Measurements from ENCODE around the gene ULK1. TPM values are rescaled to one million over a fixed set of nuclear protein-coding genes. Genes with fewer than 3 reads are reported as not detected.

The ULK1 gene
- total RNA-seq, 1 donor from 2014 or later = 27.0 TPM

DNA sequence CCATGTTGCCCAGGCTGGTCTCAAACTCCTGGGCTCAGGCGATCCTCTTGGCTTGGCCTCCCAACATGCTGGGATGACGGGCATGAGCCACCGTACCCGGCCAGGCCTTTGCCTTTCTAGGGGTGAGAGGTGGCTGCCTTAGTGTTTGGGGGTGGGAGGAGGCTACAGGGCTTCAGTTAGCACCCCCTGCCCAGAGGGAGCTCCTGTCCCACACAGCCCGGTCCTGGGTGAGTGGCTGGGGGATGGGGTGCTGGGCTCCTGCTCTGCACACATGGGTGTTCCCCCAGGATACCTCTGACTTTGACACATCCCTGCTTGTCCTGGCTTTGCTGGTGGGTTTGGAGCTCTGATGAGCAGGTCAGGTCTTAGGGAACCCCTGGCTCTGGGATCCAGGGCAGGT is 9.9 kb downstream of the ULK1 start:
- Mint-ChIP-seq H3K27ac (no peak overlapping the region), H3K4me1 (no peaks in the 10 kb centered on the region), H3K27me3 (no peaks in the 10 kb centered on the region), H3K36me3 (ENCODE audit: low read depth) (peaks cover 5% of the 10 kb centered on the region), H3K4me3 (no peak overlapping the region), H3K9me3 (no peaks in the 10 kb centered on the region)
- DNase-seq (no peak), ATAC-seq (ENCODE audit: low read depth) (no peak)
- intact Hi-C loops (cut with micrococcal nuclease) = no loop called here
- POLR2A ChIA-PET = no interaction called here
- CTCF ChIA-PET = no interaction called here
- TF ChIP-seq, protein P1, sequence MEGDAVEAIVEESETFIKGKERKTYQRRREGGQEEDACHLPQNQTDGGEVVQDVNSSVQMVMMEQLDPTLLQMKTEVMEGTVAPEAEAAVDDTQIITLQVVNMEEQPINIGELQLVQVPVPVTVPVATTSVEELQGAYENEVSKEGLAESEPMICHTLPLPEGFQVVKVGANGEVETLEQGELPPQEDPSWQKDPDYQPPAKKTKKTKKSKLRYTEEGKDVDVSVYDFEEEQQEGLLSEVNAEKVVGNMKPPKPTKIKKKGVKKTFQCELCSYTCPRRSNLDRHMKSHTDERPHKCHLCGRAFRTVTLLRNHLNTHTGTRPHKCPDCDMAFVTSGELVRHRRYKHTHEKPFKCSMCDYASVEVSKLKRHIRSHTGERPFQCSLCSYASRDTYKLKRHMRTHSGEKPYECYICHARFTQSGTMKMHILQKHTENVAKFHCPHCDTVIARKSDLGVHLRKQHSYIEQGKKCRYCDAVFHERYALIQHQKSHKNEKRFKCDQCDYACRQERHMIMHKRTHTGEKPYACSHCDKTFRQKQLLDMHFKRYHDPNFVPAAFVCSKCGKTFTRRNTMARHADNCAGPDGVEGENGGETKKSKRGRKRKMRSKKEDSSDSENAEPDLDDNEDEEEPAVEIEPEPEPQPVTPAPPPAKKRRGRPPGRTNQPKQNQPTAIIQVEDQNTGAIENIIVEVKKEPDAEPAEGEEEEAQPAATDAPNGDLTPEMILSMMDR (IDR thresholded peaks at IDR 0.05) = no peak

DNA sequence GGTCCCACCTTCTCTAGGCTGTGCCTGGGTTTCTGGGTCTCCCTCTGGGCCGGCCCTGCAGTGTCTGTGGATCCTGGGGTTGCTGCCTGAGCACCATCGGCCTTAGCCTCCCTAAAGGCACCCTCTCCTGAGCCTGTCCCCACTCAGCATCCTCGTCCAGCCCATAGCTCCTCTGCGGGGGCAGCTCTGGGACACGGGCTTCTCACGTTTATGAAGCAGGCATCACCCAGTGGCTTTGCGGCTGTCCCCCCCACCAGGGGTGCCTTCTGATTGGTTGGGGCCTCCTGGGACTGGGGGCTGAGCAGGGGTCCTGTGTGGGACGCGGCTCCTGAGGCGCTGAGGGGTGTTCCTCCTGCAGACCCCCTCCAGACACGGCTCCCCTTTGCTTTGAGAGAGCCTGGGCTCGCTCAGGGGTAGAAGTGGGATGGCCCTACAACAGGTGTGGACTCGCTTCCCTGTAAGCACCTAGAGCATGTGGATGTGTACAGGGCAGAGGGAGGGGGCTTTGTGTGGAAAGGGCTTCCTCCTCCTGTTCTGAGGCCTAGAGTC is 10.7 kb downstream of the ULK1 start:
- Mint-ChIP-seq H3K27me3 (no peaks in the 10 kb centered on the region), H3K27ac (no peak overlapping the region), H3K4me3 (no peak overlapping the region), H3K9me3 (no peaks in the 10 kb centered on the region), H3K36me3 (ENCODE audit: low read depth) (peaks cover 8% of the 10 kb centered on the region), H3K4me1 (no peaks in the 10 kb centered on the region)
- TF ChIP-seq, protein P1 (IDR thresholded peaks at IDR 0.05) = no peak
- DNase-seq (no peak), ATAC-seq (ENCODE audit: low read depth) (no peak)
- intact Hi-C loops (cut with micrococcal nuclease) = no loop called here
- ChIA-PET POLR2A (no interaction called here), CTCF (no interaction called here)

DNA sequence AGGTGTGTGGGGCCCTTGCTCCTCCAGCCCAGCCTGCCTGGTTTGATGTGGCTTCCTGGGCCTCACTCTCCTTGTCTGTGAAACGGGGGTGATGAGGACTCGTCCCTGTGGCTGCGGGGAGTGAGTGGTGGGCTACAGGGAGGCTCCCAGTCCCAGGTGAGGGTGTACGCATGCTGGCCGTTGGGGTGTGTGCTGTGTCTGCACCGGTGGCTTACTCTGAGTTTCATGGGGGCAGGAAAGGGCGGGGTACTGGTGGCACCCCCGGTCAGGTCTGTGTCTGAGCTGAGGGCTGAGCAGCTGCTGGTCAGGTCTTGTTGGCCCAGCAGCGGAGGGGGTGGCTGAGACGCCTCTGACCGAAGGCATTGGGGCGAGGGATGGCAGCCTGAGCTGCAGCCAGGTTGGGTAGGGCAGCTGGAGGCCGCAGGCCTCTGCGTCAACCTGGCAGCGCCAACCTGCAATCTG is 11.2 kb downstream of the ULK1 start:
- TF ChIP-seq, protein P1 (IDR thresholded peaks at IDR 0.05) = no peak
- POLR2A ChIA-PET = no interaction called here
- H3K27ac Mint-ChIP-seq = no peak overlapping the region

DNA sequence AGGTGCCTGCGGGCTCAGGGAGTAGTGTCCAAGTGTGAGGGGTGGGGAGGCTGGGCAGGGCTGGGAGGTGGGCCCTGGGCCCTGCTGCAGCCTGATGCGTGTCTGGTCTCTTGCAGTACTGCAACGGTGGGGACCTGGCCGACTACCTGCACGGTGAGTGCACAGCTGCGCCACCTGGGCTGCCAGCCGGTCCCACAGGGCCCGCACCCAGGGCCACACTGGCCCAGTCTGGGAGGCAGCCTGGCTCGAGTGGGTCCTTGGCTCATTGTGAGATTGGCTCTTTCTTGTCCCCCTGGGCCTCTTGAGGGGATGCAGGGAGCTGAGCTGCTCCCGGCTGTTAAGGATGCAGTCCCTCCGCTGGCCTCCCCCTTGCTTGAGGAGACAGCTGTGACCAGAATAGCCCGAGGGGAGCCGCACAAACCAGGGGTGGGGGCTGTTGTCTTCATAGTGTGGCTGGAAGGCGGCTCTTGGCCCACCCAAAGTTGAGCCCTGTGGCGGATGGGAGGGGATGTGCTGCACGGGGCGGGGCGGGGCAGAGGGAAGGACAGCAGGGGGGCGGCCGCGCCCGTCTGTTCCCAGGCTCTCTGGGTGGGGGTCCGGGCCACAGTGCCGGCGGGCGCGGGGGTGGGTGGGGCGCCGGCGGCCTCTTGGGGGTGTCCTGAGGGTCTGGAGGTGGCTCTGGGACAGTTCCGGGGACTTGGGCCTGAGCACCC is 13.1 kb downstream of the ULK1 start:
- TF ChIP-seq, protein P1 (IDR thresholded peaks at IDR 0.05) = no peak
- Mint-ChIP-seq H3K4me3 (no peak overlapping the region), H3K9me3 (no peaks in the 10 kb centered on the region), H3K27ac (no peak overlapping the region), H3K27me3 (no peaks in the 10 kb centered on the region), H3K4me1 (no peaks in the 10 kb centered on the region), H3K36me3 (ENCODE audit: low read depth) (peaks cover 24% of the 10 kb centered on the region)
- intact Hi-C loops (cut with micrococcal nuclease) = no loop called here
- no peak for ATAC-seq (ENCODE audit: low read depth)
- POLR2A ChIA-PET = no interaction called here
- CTCF ChIA-PET = no interaction called here
- no peak for DNase-seq

More for the DNA sequence above, 11.2 kb downstream of the ULK1 start:
- intact Hi-C loops (cut with micrococcal nuclease) = no loop called here
- no peaks in the 10 kb centered on the region for H3K27me3 Mint-ChIP-seq
- CTCF ChIA-PET = no interaction called here
- H3K9me3 Mint-ChIP-seq = no peaks in the 10 kb centered on the region
- no peak overlapping the region for H3K4me3 Mint-ChIP-seq
- ATAC-seq (ENCODE audit: low read depth) (no peak), DNase-seq (no peak)
- H3K4me1 Mint-ChIP-seq = no peaks in the 10 kb centered on the region
- peaks cover 11% of the 10 kb centered on the region for H3K36me3 Mint-ChIP-seq (ENCODE audit: low read depth)

DNA sequence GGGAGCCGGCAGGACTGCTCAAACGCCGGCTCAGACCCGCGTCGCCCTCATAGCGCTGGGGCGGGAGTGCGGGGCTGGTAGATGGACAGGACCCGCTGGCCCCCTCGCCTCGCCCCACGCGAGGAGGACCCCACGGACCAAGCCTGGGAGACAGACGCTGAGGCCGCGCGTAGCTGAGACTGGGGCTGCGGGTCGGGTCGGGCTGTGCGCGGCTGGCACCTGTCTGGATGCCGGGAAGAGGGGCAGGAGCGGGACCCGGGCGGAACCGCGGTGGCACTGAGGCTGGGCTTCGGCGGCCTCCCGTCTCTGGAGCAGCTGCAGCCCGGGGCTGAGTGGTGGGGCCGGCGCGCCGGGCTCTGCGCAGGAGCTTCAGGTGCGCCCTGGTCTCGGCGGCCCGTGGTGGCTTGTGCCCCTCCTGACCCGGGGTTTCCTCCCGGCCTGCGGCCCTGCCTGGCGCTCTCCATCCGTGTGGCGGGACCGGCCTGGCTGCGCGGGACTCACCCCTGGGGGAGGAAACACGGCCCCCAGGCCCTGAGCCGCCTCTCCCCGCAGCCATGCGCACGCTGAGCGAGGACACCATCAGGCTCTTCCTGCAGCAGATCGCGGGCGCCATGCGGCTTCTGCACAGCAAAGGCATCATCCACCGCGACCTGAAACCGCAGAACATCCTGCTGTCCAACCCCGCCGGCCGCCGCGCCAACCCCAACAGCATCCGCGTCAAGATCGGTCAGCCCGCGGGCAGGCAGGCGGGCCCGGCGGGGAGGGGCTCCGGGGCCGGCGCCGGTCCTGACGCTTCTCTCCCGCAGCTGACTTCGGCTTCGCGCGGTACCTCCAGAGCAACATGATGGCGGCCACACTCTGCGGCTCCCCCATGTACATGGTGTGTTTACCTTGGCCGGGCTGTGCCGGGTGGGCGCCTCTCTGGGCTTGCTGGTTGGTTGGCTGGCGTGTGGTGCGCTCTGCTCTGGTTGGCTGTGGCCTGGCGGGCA is 14.0 kb downstream of the ULK1 start:
- intact Hi-C loops (cut with micrococcal nuclease) = no loop called here
- H3K36me3 Mint-ChIP-seq (ENCODE audit: low read depth) = peaks cover 24% of the 10 kb centered on the region

More for the DNA sequence above, 14.0 kb downstream of the ULK1 start:
- H3K27ac Mint-ChIP-seq = no peak overlapping the region
- no peaks in the 10 kb centered on the region for H3K4me1 Mint-ChIP-seq
- ATAC-seq (ENCODE audit: low read depth) (no peak), DNase-seq (no peak)
- H3K4me3 Mint-ChIP-seq = no peak overlapping the region
- CTCF ChIA-PET = no interaction called here
- POLR2A ChIA-PET = interaction anchor here (0.5 kb wide), 1 partner anchor 9 kb away, joined by 3 read pairs; no protein-coding TSS in a partner anchor
- H3K27me3 Mint-ChIP-seq = no peaks in the 10 kb centered on the region
- H3K9me3 Mint-ChIP-seq = no peaks in the 10 kb centered on the region
- TF ChIP-seq, protein P1 (IDR thresholded peaks at IDR 0.05) = no peak
